ENCODE data around the gene OSCP1. TPM values are rescaled to one million over a fixed set of nuclear protein-coding genes. Genes with fewer than 3 reads are reported as not detected.

OSCP1 gene
- total RNA-seq, 1 experiment from 2014 or later = 3.2 TPM

- no peak for DNase-seq
- H3K4me1 ChIP-seq (ENCODE audit: insufficient read depth, low read length) = no peaks in the 10 kb centered on the region
- Mint-ChIP-seq H3K4me3 (no peak overlapping the region), H3K36me3 (ENCODE audit: insufficient read depth in 1 of 3, low read depth in 3 of 3) (peaks cover 21 to 53% (median 45%) of the 10 kb centered on the region in 3 experiments; a peak in 6 of 7 replicates), H3K27ac (no peak overlapping the region; a peak in 1 of 7 replicates), H3K27me3 (ENCODE audit: low read depth) (no peaks in the 10 kb centered on the region; the same call in 1 of the 2 replicates), H3K4me1 (peaks cover 0 to 6% of the 10 kb centered on the region in 2 experiments; a peak in 1 of 4 replicates), H3K9me3 (no peaks in the 10 kb centered on the region; a peak in 1 of 5 replicates)
- H3K9me3 ChIP-seq (ENCODE audit: control insufficient read depth, low read depth, low read length) = no peaks in the 10 kb centered on the region
- WGBS (ENCODE audit: extremely low coverage, insufficient read length, low lambda C conversion rate) = no CpG with 5 or more reads among the region's 1 CpG
- H3K14ac ChIP-seq (ENCODE audit: insufficient read depth, low read length) = no peak overlapping the region
- peaks cover 5% of the 10 kb centered on the region for H3K23me2 ChIP-seq (ENCODE audit: insufficient read length, low read depth, low read length, poor library complexity, severe bottlenecking)
- no peak overlapping the region for H2AFZ ChIP-seq (ENCODE audit: low read length)
- no peak for TF ChIP-seq CTCF (conservative IDR thresholded peaks at IDR 0.05)
- H2BK120ac ChIP-seq (ENCODE audit: low read depth, low read length, poor library complexity, severe bottlenecking) = no peak overlapping the region
- no peak overlapping the region for H2BK20ac ChIP-seq (ENCODE audit: low read depth, low read length, poor library complexity, severe bottlenecking)
- H3K4me2 ChIP-seq (ENCODE audit: insufficient read depth, insufficient read length, low read length) = no peak overlapping the region
- no peaks in the 10 kb centered on the region for H3K79me1 ChIP-seq (ENCODE audit: insufficient read depth, low read depth, low read length, poor library complexity, severe bottlenecking)
- H3K56ac ChIP-seq (ENCODE audit: insufficient read length, low read depth, low read length) = no peak overlapping the region
- H4K91ac ChIP-seq (ENCODE audit: insufficient read length, low read depth, low read length) = no peak overlapping the region
- H3K27me3 ChIP-seq (ENCODE audit: insufficient read depth, low read length) = no peaks in the 10 kb centered on the region
- H4K8ac ChIP-seq (replicated peaks; ENCODE audit: insufficient read length, low read depth, low read length) = no peak overlapping the region
- H3K23ac ChIP-seq (ENCODE audit: insufficient read length, low read depth, low read length) = no peak overlapping the region
- H3K27ac ChIP-seq (ENCODE audit: insufficient read length, low read depth, low read length) = no peak overlapping the region
- H2BK5ac ChIP-seq (ENCODE audit: insufficient read length, low read length) = no peak overlapping the region
- no peak overlapping the region for H3K9ac ChIP-seq (ENCODE audit: extremely low read depth, insufficient read length, low read length)
- no peaks in the 10 kb centered on the region for H3K79me2 ChIP-seq (ENCODE audit: insufficient read depth, low read length)
- H4K5ac ChIP-seq (ENCODE audit: insufficient read length, low read depth, low read length) = no peak overlapping the region
- no peak overlapping the region for H2BK15ac ChIP-seq (ENCODE audit: low read depth, low read length)
- no peak overlapping the region for H2AK5ac ChIP-seq (ENCODE audit: insufficient read length, low read length)
- H3T11ph ChIP-seq (ENCODE audit: low read length) = no peak overlapping the region
- H3K4ac ChIP-seq (ENCODE audit: low read depth, low read length) = no peak overlapping the region
- no peaks in the 10 kb centered on the region for H4K20me1 ChIP-seq (ENCODE audit: control insufficient read depth, insufficient read depth, insufficient read length)
- H2BK12ac ChIP-seq (ENCODE audit: insufficient read length, low read depth, low read length) = no peak overlapping the region
- no peak overlapping the region for H3K18ac ChIP-seq (ENCODE audit: insufficient read length, low read depth, low read length)
Measured at GRCh38 chr1:36455386-36455785, 5.1 kb upstream of the OSCP1 start.
